ENCODE measurements around the gene GDF7. TPM values are rescaled to one million over a fixed set of nuclear protein-coding genes. Genes with fewer than 3 reads are reported as not detected.

GDF7 gene
- total RNA-seq, 1 donor from 2014 or later = not detected

GRCh38 chr2:20643060-20643459 is 23.9 kb upstream of the GDF7 start:
- DNase-seq (ENCODE audit: low read depth) = no peak

- no peak for DNase-seq (ENCODE audit: low read depth)
Observed at GRCh38 chr2:20643826-20644225, 23.1 kb upstream of the GDF7 start.

GRCh38 chr2:20645301-20645701 is 21.6 kb upstream of the GDF7 start:
- DNase-seq (ENCODE audit: low read depth) = no peak

- no peak for DNase-seq (ENCODE audit: low read depth)
Observed at GRCh38 chr2:20645761-20646160, 21.2 kb upstream of the GDF7 start.

GRCh38 chr2:20646446-20646845 is 20.5 kb upstream of the GDF7 start:
- DNase-seq (ENCODE audit: low read depth) = no peak

GRCh38 chr2:20647211-20647610 is 19.7 kb upstream of the GDF7 start:
- DNase-seq (ENCODE audit: low read depth) = no peak

- no peak for DNase-seq (ENCODE audit: low read depth)
Observed at GRCh38 chr2:20647738-20648137, 19.2 kb upstream of the GDF7 start.

GRCh38 chr2:20648206-20648605 is 18.7 kb upstream of the GDF7 start:
- DNase-seq (ENCODE audit: low read depth) = no peak

GRCh38 chr2:20648831-20649230 is 18.1 kb upstream of the GDF7 start:
- DNase-seq (ENCODE audit: low read depth) = no peak

- no peak for DNase-seq (ENCODE audit: low read depth)
Observed at GRCh38 chr2:20649576-20649975, 17.4 kb upstream of the GDF7 start.

GRCh38 chr2:20649976-20650375 is 17.0 kb upstream of the GDF7 start:
- no peak for DNase-seq (ENCODE audit: low read depth)

- peak; percentile 30 for DNase-seq (ENCODE audit: low read depth)
Observed at GRCh38 chr2:20650393-20650876, 16.5 kb upstream of the GDF7 start.

GRCh38 chr2:20650877-20651730 is 15.8 kb upstream of the GDF7 start, which contains the start of gene HS1BP3:
TSS of gene HS1BP3 (minus strand) at chr2:20651098. CDS start at chr2:20651063, 35 bp downstream.
- peak; percentile 84 for DNase-seq (ENCODE audit: low read depth)

- DNase-seq (ENCODE audit: low read depth) = no peak
Observed at GRCh38 chr2:20651731-20652099, 15.2 kb upstream of the GDF7 start.

- DNase-seq (ENCODE audit: low read depth) = no peak
Observed at GRCh38 chr2:20652141-20652540, 14.8 kb upstream of the GDF7 start.

GRCh38 chr2:20652673-20653575 is 14.0 kb upstream of the GDF7 start:
- DNase-seq (ENCODE audit: low read depth) = no peak

- DNase-seq (ENCODE audit: low read depth) = no peak
Observed at GRCh38 chr2:20653695-20654534, 13.0 kb upstream of the GDF7 start.

- no peak for DNase-seq (ENCODE audit: low read depth)
Observed at GRCh38 chr2:20654535-20654813, 12.5 kb upstream of the GDF7 start.

- DNase-seq (ENCODE audit: low read depth) = no peak
Observed at GRCh38 chr2:20656561-20656960, 10.4 kb upstream of the GDF7 start.

GRCh38 chr2:20657522-20658235 is 9.3 kb upstream of the GDF7 start:
- no peak for DNase-seq (ENCODE audit: low read depth)

All from myocyte (in vitro differentiated cells).